ENCODE measurements around the gene UBE2D4.

The UBE2D4 gene

DNA sequence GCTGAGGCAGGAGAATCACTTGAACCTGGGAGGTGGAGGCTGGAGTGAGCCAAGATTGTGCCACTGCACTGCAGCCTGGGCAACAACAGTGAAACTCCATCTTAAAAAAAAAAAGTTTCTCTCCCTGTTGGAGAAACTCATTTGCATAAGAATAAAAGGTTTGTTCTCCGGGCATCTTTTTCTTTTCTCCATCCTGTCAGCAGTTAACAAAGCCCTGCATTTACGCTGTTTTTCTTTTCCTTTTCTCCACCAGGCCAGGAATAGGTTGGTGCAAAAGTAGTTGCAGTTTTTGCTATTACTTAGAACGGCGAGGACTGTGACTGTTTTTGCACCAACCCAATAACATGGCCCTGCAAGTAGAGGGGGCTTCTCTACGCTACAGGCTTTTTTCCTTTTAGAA, 10.3 kb upstream of the UBE2D4 start:
- DNase-seq (ENCODE audit: low read depth), result no peak
- TF ChIP-seq, protein P1, sequence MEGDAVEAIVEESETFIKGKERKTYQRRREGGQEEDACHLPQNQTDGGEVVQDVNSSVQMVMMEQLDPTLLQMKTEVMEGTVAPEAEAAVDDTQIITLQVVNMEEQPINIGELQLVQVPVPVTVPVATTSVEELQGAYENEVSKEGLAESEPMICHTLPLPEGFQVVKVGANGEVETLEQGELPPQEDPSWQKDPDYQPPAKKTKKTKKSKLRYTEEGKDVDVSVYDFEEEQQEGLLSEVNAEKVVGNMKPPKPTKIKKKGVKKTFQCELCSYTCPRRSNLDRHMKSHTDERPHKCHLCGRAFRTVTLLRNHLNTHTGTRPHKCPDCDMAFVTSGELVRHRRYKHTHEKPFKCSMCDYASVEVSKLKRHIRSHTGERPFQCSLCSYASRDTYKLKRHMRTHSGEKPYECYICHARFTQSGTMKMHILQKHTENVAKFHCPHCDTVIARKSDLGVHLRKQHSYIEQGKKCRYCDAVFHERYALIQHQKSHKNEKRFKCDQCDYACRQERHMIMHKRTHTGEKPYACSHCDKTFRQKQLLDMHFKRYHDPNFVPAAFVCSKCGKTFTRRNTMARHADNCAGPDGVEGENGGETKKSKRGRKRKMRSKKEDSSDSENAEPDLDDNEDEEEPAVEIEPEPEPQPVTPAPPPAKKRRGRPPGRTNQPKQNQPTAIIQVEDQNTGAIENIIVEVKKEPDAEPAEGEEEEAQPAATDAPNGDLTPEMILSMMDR (conservative IDR thresholded peaks at IDR 0.05; ENCODE audit: control insufficient read depth, insufficient read depth, low read depth, low read length), result no peak
- no peak overlapping the region for H3K4me3 ChIP-seq (ENCODE audit: control insufficient read depth, low read depth, low read length)

DNA sequence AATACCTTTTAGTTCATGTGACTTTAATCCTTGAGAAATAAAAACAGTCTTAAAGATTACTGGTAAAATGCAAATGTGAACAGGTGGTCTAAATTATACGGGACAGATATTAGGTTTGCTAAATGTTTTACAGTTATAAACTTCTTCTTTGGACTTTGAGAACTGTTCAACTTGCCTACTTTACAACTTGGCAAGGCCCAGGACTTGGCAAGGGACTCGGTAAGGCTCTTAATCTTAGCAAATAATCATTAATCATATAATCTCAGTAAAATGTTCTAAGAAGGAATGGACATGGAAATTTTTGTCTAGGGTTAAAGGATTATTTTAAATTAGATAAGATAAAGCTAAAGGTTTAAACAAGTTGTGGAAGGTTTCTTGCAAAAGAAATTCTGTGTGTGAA, 4.8 kb upstream of the UBE2D4 start:
- no peak for DNase-seq (ENCODE audit: low read depth)
- no peak overlapping the region for H3K4me3 ChIP-seq (ENCODE audit: control insufficient read depth, low read depth, low read length)
- TF ChIP-seq, protein P1 (conservative IDR thresholded peaks at IDR 0.05; ENCODE audit: control insufficient read depth, insufficient read depth, low read depth, low read length), result no peak

DNA sequence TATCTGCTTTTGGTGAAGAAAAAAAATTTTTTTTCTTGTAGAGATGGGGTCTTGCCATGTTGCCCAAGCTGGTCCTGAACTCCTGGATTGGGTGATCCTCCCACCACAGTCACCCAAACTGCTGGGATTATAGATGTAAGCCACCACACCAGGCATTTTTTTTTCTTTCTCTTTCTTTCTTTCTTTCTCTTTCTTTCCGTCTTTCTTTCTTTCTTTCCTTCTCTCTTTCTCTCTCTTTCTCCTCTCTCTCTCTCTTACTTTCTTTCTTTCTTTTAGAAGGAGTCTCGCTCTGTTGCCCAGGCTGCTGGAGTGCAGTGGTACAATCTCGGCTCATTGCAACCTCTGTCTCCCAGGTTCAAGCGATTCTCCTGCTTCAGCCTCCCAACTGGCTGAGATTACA, 3.5 kb upstream of the UBE2D4 start:
- no peak overlapping the region for H3K4me3 ChIP-seq (ENCODE audit: control insufficient read depth, low read depth, low read length)
- TF ChIP-seq, protein P1 (conservative IDR thresholded peaks at IDR 0.05; ENCODE audit: control insufficient read depth, insufficient read depth, low read depth, low read length), result no peak
- no peak for DNase-seq (ENCODE audit: low read depth)

DNA sequence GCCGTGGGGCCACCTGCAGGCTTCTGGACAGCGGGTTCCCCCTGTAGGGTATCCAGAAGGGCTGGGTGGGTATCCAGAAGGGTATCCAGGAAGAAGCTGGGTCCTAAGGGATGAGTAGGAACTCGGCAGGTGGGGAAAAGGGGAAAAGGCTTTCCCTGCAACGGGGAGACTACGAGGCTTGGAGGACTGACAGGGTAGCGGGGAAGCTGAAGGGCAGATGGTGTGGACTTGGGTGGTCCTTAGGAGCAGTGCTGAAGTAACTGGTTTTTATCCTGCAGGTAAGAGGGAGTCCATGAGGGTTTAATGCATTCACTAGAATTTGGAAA, 525 bp downstream of the UBE2D4 start:
- DNase-seq (ENCODE audit: low read depth), result no peak
- TF ChIP-seq, protein P1 (conservative IDR thresholded peaks at IDR 0.05; ENCODE audit: control insufficient read depth, insufficient read depth, low read depth, low read length), result no peak
- H3K4me3 ChIP-seq (ENCODE audit: control insufficient read depth, low read depth, low read length), result peak overlapping the region; percentile 59

DNA sequence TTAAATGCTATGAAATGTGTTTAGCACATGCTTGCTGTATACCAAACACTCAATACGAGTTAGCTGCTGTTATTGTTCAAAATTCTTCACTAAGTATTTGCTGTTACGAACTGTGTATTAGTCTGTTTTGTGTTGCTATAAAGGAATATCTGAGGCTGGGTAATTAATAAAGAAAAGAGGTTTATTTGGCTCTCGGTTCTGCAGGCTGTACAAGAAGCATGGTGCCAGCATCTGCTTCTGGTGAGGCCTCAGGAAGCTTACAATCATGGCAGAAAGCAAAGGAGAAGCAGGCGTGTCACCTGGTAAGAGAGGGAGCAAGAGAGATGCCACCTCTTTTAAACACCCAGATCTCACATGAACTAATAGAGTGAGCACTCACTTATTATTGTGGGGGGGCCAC, 1.6 kb downstream of the UBE2D4 start:
- TF ChIP-seq, protein P1 (conservative IDR thresholded peaks at IDR 0.05; ENCODE audit: control insufficient read depth, insufficient read depth, low read depth, low read length), result no peak
- no peak overlapping the region for H3K4me3 ChIP-seq (ENCODE audit: control insufficient read depth, low read depth, low read length)
- no peak for DNase-seq (ENCODE audit: low read depth)

DNA sequence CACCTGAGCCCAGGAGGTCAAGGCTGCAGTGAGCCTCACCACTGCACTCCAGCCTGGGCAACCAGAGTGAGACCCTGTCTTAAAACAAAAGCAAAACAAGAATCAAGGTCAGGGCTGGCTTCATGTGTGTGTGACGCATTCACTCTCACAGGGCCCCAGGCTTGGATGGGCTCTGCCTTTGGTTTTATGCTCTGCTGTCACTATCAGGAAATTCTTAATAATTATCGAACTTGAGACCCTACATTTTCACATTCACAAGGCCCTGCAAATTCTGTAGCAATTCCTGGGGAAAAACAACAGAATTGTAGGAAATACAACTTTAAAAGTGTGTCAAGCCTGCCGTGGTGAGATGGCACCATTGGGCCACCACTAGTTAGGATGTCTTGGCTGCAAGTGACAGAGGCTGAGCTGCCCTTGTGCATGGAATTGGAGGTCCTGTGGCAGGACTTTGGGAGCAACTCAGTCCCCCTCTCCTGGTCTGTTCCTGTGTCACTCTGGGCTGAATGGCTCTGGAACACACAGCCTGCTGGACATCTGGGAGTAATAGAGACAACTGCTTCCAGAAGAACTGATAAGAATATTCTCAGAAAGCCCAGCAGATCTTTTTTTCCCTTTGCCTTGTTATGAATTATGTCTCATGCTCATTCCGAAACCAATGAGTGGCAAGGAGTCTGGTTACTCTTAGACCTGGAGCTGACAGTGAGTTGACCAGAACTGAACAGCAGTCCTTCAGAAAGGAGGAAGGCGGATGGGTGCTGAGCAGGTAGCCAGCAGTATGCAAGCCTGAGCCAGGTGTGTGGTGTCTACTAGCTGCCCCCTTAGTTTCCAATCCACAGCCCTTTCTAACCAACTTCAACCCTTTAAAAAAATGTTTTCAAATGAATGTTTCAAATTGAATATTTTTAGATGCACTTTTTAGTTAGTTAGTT, 3.6 kb downstream of the UBE2D4 start:
- DNase-seq (ENCODE audit: low read depth), result no peak
- TF ChIP-seq, protein P1 (conservative IDR thresholded peaks at IDR 0.05; ENCODE audit: control insufficient read depth, insufficient read depth, low read depth, low read length), result no peak
- H3K4me3 ChIP-seq (ENCODE audit: control insufficient read depth, low read depth, low read length), result no peak overlapping the region
